ENCODE data around the gene IRGC.
A peak's percentile ranks its signal among the peaks of the same experiment; 100 is the strongest.
"Not testable (repeated sequence)": the region's sequence is repeated elsewhere in the genome, so short reads cannot be mapped to it uniquely, and the experiment has no call there.

IRGC gene

DNA sequence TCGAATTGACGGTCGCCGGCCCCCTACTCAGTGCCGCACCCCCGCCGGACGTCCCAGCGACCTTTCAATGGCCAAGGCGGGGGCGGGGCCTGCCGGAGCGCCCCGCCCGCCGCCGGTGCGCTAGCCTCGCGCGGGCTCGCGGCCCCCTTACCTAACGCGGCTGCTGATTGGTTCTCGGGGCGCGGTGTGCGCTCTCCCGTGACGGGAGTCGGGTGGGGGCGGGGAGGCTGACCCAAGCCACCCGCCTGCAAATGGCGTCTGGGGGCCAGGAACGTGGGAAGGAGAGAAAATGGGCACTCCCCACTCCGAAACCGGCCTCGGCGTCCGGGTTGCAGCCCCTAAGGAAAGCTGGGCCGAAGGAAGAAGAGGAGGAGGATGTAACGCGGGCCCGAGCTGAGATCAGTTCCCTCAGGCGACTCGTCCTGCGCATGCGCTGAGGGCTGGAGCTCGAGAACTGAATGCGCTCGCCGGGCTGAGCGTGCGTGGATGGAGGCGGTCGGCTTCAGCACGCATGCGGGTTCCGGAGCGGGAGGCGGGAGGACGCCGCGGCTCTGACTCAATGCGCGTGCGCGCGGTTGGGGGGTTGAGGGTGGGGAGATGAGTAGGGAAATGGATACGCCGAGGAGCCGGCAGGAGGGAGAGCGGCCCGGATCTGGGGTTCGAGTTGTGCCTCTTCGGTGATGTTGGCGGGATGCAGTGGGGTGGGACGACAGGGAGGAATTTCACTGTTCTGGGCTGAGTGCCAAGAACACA, 38.8 kb downstream of the IRGC start, which contains the start of gene SMG9:
SMG9 (minus strand) TSS at position 460 of the 753 bp plus-strand sequence. CDS start 4,221 bp downstream, outside the sequence.
- Histone ChIP-seq H3K36me3 (ENCODE audit: control insufficient read depth, insufficient read depth, low read length) (peaks cover 34% of the 10 kb centered on the region), H3K4me3 (ENCODE audit: extremely low read depth, insufficient read depth, low read length, poor library complexity, severe bottlenecking) (peak within 1 kb of the TSS; percentile 86), H3K4me1 (ENCODE audit: control insufficient read depth, insufficient read depth, low read length, poor library complexity, severe bottlenecking) (peaks cover 40% of the 10 kb centered on the region), H3K27ac (ENCODE audit: low read depth, low read length, severe bottlenecking) (peak within 1 kb of the TSS; percentile 99), H3K9me3 (ENCODE audit: control insufficient read depth, low read length) (no peaks in the 10 kb centered on the region)
- 1% methylated on average over 42 to 52 of the region's 79 CpGs for WGBS, 2 experiments (ENCODE audit: insufficient coverage in 2 of 2)

DNA sequence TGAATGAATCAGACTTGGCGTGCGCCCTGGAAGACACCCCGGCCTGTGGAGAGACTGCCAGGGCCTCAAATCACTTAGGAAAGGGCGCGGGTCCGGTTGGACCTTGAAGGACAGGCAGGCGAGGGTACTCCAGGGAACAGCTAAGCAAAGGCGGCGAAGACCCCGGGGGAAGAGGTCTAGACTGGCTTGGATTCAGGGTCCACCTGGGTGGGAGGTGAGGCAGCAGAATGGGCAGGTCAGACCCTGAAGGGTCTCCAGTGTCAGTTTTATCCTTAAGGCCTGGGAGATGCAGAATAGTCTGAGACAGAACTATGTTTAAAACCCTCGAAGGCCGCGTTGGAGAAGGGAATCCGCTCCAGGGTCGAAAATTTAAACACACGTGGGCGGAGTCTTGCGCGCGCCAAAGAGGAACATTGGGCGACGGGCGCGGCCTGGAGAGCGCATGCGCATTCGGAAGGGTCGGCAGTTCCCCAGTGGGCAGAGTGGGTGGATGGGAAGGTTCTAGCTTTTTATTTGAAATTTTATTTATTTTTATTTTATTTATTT, 39.5 kb downstream of the IRGC start:
- Histone ChIP-seq H3K4me3 (ENCODE audit: extremely low read depth, insufficient read depth, low read length, poor library complexity, severe bottlenecking) (peak overlapping the region; percentile 86), H3K36me3 (ENCODE audit: control insufficient read depth, insufficient read depth, low read length) (peaks cover 27% of the 10 kb centered on the region), H3K9me3 (ENCODE audit: control insufficient read depth, low read length) (no peaks in the 10 kb centered on the region), H3K27ac (ENCODE audit: low read depth, low read length, severe bottlenecking) (peak overlapping the region; percentile 99), H3K4me1 (ENCODE audit: control insufficient read depth, insufficient read depth, low read length, poor library complexity, severe bottlenecking) (peaks cover 40% of the 10 kb centered on the region)
- 1 to 7% methylated on average over 19 to 23 of the region's 28 CpGs for WGBS, 2 experiments (ENCODE audit: insufficient coverage in 2 of 2)

- Histone ChIP-seq H3K27ac (ENCODE audit: low read depth, low read length, severe bottlenecking) (peak overlapping the region; percentile 59), H3K36me3 (ENCODE audit: control insufficient read depth, insufficient read depth, low read length) (peaks cover 8% of the 10 kb centered on the region), H3K9me3 (ENCODE audit: control insufficient read depth, low read length) (no peaks in the 10 kb centered on the region), H3K4me3 (ENCODE audit: extremely low read depth, insufficient read depth, low read length, poor library complexity, severe bottlenecking) (no peak overlapping the region), H3K4me1 (ENCODE audit: control insufficient read depth, insufficient read depth, low read length, poor library complexity, severe bottlenecking) (peaks cover 35% of the 10 kb centered on the region)
- 69 to 79% methylated on average over 2 to 4 of the region's 5 CpGs for WGBS, 2 experiments (ENCODE audit: insufficient coverage in 2 of 2)
Measured at GRCh38 chr19:43759515-43759914, 43.6 kb downstream of the IRGC start.

GRCh38 chr19:43760941-43761340, 45.1 kb downstream of the IRGC start:
- no peaks in the 10 kb centered on the region for H3K9me3 ChIP-seq (ENCODE audit: control insufficient read depth, low read length)
- peaks cover 8% of the 10 kb centered on the region for H3K36me3 ChIP-seq (ENCODE audit: control insufficient read depth, insufficient read depth, low read length)
- H3K4me3 ChIP-seq (ENCODE audit: extremely low read depth, insufficient read depth, low read length, poor library complexity, severe bottlenecking), result no peak overlapping the region
- 83% methylated on average over 1 of the region's 4 CpGs; no CpG with 5 or more reads in 1 of the 2 experiments for WGBS, 2 experiments (ENCODE audit: insufficient coverage in 2 of 2)
- no peak overlapping the region for H3K27ac ChIP-seq (ENCODE audit: low read depth, low read length, severe bottlenecking)
- peaks cover 46% of the 10 kb centered on the region for H3K4me1 ChIP-seq (ENCODE audit: control insufficient read depth, insufficient read depth, low read length, poor library complexity, severe bottlenecking)

DNA sequence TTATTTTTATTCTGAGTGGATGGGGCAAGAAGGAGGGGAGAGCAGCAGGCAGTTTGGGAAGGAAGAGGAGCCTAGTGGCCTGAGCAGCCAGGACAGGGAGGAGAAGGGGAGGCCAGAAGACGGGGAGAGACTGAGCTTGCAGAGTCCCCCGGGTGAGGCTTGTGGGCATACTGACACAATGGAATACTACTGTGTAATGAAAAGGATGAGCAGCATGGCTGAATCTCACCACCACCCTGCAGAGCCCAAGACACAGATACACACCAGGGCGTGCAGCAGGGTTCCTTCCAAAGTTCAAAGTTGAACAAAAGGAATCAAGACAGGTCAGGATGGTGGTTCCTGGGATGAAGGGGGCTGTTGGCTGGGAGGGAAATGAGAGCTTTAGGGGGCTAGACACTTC, 46.9 kb downstream of the IRGC start:
- WGBS, 2 experiments (ENCODE audit: insufficient coverage in 2 of 2), result 84 to 100% methylated on average over 1 to 2 of the region's 3 CpGs
- H3K4me1 ChIP-seq (ENCODE audit: control insufficient read depth, insufficient read depth, low read length, poor library complexity, severe bottlenecking), result peaks cover 42% of the 10 kb centered on the region
- no peak overlapping the region for H3K27ac ChIP-seq (ENCODE audit: low read depth, low read length, severe bottlenecking)
- no peak overlapping the region for H3K4me3 ChIP-seq (ENCODE audit: extremely low read depth, insufficient read depth, low read length, poor library complexity, severe bottlenecking)
- no peaks in the 10 kb centered on the region for H3K9me3 ChIP-seq (ENCODE audit: control insufficient read depth, low read length)
- H3K36me3 ChIP-seq (ENCODE audit: control insufficient read depth, insufficient read depth, low read length), result no peaks in the 10 kb centered on the region

DNA sequence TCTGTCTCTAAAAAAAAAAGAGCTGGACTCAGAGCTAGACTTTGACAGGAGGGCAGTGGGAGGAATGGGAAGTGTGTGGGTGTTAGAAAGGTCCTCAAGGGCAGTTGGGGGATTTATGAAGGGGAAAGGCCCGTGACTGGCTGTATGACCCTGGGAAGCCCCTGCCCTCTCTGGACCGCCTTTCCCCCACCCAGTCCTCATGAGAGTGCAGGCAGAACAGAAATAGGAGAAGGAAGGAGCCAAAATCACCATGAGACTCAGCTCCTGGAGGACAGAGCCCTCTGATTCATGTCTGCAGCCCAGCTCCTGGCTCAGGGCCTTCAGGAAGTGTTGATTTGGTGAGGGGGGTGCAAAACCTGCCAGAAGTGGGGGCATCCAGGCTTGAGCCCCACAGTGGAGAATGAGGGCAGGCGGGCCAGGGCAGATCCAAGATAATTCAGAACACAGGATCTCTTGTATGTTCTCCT, 47.6 kb downstream of the IRGC start:
- Histone ChIP-seq H3K4me1 (ENCODE audit: control insufficient read depth, insufficient read depth, low read length, poor library complexity, severe bottlenecking) (peaks cover 38% of the 10 kb centered on the region), H3K36me3 (ENCODE audit: control insufficient read depth, insufficient read depth, low read length) (no peaks in the 10 kb centered on the region), H3K27ac (ENCODE audit: low read depth, low read length, severe bottlenecking) (peak overlapping the region; percentile 64), H3K4me3 (ENCODE audit: extremely low read depth, insufficient read depth, low read length, poor library complexity, severe bottlenecking) (no peak overlapping the region), H3K9me3 (ENCODE audit: control insufficient read depth, low read length) (no peaks in the 10 kb centered on the region)
- 83 to 92% methylated on average over 1 to 2 of the region's 3 CpGs for WGBS, 2 experiments (ENCODE audit: insufficient coverage in 2 of 2)

DNA sequence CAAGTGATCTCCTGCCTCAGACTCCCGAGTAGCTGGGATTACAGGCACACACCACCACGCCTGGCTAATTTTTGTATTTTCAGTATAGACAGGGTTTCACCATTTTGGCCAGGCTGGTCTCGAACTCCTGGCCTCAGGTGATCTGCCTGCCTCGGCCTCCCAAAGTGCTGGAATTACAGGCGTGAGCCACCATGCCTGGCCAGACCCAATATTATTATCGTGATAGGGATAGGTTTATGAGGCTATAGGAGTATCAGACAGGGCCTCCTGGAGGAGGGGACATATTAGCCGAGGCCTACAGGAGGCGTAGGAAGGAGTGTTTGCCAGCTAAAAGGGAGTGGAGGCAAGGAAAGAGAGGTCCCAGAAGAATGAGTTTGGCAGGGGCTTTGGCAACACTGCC, 48.8 kb downstream of the IRGC start:
- H3K36me3 ChIP-seq (ENCODE audit: control insufficient read depth, insufficient read depth, low read length); H3K9me3 ChIP-seq (ENCODE audit: control insufficient read depth, low read length); H3K4me3 ChIP-seq (ENCODE audit: extremely low read depth, insufficient read depth, low read length, poor library complexity, severe bottlenecking): not testable (repeated sequence)
- 77 to 80% methylated on average over 8 of the region's 8 CpGs for WGBS, 2 experiments (ENCODE audit: insufficient coverage in 2 of 2)
- peak overlapping the region; percentile 83 for H3K27ac ChIP-seq (ENCODE audit: low read depth, low read length, severe bottlenecking)
- peaks cover 31% of the 10 kb centered on the region for H3K4me1 ChIP-seq (ENCODE audit: control insufficient read depth, insufficient read depth, low read length, poor library complexity, severe bottlenecking)

GRCh38 chr19:43765109-43765876, 49.4 kb downstream of the IRGC start:
- H3K36me3 ChIP-seq (ENCODE audit: control insufficient read depth, insufficient read depth, low read length), result no peaks in the 10 kb centered on the region
- H3K4me1 ChIP-seq (ENCODE audit: control insufficient read depth, insufficient read depth, low read length, poor library complexity, severe bottlenecking), result peaks cover 31% of the 10 kb centered on the region
- peak overlapping the region; percentile 83 for H3K27ac ChIP-seq (ENCODE audit: low read depth, low read length, severe bottlenecking)
- H3K4me3 ChIP-seq (ENCODE audit: extremely low read depth, insufficient read depth, low read length, poor library complexity, severe bottlenecking), result no peak overlapping the region
- no peaks in the 10 kb centered on the region for H3K9me3 ChIP-seq (ENCODE audit: control insufficient read depth, low read length)
- 29 to 46% methylated on average over 7 to 11 of the region's 16 CpGs for WGBS, 2 experiments (ENCODE audit: insufficient coverage in 2 of 2)

GRCh38 chr19:43766755-43767043, 50.8 kb downstream of the IRGC start:
- Histone ChIP-seq H3K4me1 (ENCODE audit: control insufficient read depth, insufficient read depth, low read length, poor library complexity, severe bottlenecking) (peaks cover 31% of the 10 kb centered on the region), H3K4me3 (ENCODE audit: extremely low read depth, insufficient read depth, low read length, poor library complexity, severe bottlenecking) (no peak overlapping the region), H3K36me3 (ENCODE audit: control insufficient read depth, insufficient read depth, low read length) (no peaks in the 10 kb centered on the region), H3K27ac (ENCODE audit: low read depth, low read length, severe bottlenecking) (no peak overlapping the region), H3K9me3 (ENCODE audit: control insufficient read depth, low read length) (no peaks in the 10 kb centered on the region)
- 100% methylated on average over 2 of the region's 4 CpGs; no CpG with 5 or more reads in 1 of the 2 experiments for WGBS, 2 experiments (ENCODE audit: insufficient coverage in 2 of 2)

GRCh38 chr19:43767316-43767715, 51.4 kb downstream of the IRGC start:
- 85 to 100% methylated on average over 1 to 4 of the region's 7 CpGs for WGBS, 2 experiments (ENCODE audit: insufficient coverage in 2 of 2)
- Histone ChIP-seq H3K4me3 (ENCODE audit: extremely low read depth, insufficient read depth, low read length, poor library complexity, severe bottlenecking) (no peak overlapping the region), H3K9me3 (ENCODE audit: control insufficient read depth, low read length) (no peaks in the 10 kb centered on the region), H3K36me3 (ENCODE audit: control insufficient read depth, insufficient read depth, low read length) (no peaks in the 10 kb centered on the region), H3K4me1 (ENCODE audit: control insufficient read depth, insufficient read depth, low read length, poor library complexity, severe bottlenecking) (peaks cover 31% of the 10 kb centered on the region), H3K27ac (ENCODE audit: low read depth, low read length, severe bottlenecking) (no peak overlapping the region)

Data from mesodermal cell (in vitro differentiated cells).